ENCODE results near the gene CEBPB.

DNA sequence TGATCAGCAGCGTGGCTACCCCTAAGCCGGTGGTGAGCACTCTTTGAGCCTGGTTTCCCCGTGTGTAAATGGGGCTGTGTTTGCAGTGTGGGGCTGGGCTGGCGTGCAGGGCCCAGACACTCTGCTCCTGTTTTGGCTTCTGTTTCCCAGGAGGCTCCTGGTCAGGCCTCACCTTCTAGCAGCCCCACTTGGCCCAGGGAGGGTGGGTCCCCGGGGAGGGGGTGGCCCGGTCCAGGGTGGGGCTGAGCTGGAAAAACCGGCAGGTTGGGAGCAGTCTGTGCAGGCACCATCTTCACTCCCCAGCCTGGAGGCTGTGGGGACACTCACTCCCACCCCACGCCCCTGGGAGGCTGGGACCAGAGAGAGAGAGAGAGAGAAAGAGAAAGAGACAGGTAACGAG is 25.3 kb downstream of the CEBPB start:
- TF ChIP-seq POLR2A (IDR thresholded peaks at IDR 0.05; ENCODE audit: low read depth, low read length) (no peak), TAF1 (IDR thresholded peaks at IDR 0.05; ENCODE audit: borderline replicate concordance, low read depth, low read length) (no peak), POLR2AphosphoS5 (IDR thresholded peaks at IDR 0.05; ENCODE audit: low read depth, low read length) (no peak)

All from GM12892 (cell line).